OCI-LY1 (cell line): ENCODE measurements around the gene TBX5.

Source experiments
- H2AFZ ChIP-seq: fragments of 200-600 bp; sonication (generic), shearing (Covaris generic); 2 replicates; pipeline ENCODE4 v1.6.0; 2014; ENCODE audit warnings: antibody characterized with exemption, mild to moderate bottlenecking, low read length
- H3F3A ChIP-seq: fragments of 200-600 bp; sonication (generic), shearing (Covaris generic); 2 replicates; pipeline ENCODE4 v1.6.0; 2014; ENCODE audit warnings: mild to moderate bottlenecking, antibody characterized with exemption, low read length, moderate library complexity; ENCODE audit not compliant: insufficient read depth
- H3K27ac ChIP-seq: fragments of 200-600 bp; sonication (generic); 2 replicates; pipeline ENCODE4 v1.5.1; 2014; ENCODE audit warnings: low read length, mixed run types, mild to moderate bottlenecking, low read depth; ENCODE audit not compliant: poor library complexity, severe bottlenecking
- H3K27me3 ChIP-seq: fragments of 200-600 bp; sonication (generic); 2 replicates; pipeline ENCODE4 v1.6.0; 2014; ENCODE audit warnings: antibody characterized with exemption, mild to moderate bottlenecking, low read length, moderate library complexity; ENCODE audit not compliant: insufficient read depth
- H3K36me3 ChIP-seq: fragments of 200-600 bp; sonication (generic); 2 replicates; pipeline ENCODE4 v1.6.1; 2014; ENCODE audit warnings: mild to moderate bottlenecking, antibody characterized with exemption, low read length, moderate library complexity, mixed read lengths; ENCODE audit not compliant: insufficient read depth
- H3K4me1 ChIP-seq: fragments of 200-600 bp; sonication (generic); 2 replicates; pipeline ENCODE4 v1.5.1; 2014; ENCODE audit warnings: mild to moderate bottlenecking, low read length, moderate library complexity; ENCODE audit not compliant: insufficient read depth, severe bottlenecking
- H3K4me2 ChIP-seq: fragments of 200-600 bp; sonication (generic), shearing (Covaris generic); 2 replicates; pipeline ENCODE4 v1.6.1; 2014; ENCODE audit warnings: low read length
- H3K4me3 ChIP-seq: fragments of 200-600 bp; sonication (generic); 2 replicates; pipeline ENCODE4 v1.5.1; 2014; ENCODE audit warnings: low read length, low read depth, mild to moderate bottlenecking, mixed read lengths; ENCODE audit not compliant: poor library complexity, severe bottlenecking
- H3K79me2 ChIP-seq: fragments of 200-600 bp; shearing (Covaris generic); 2 replicates; pipeline ENCODE4 v1.6.1; 2016; ENCODE audit warnings: mixed run types, low read length, mixed read lengths; ENCODE audit not compliant: insufficient read depth
- H3K9ac ChIP-seq: fragments of 200-600 bp; sonication (generic), shearing (Covaris generic); 2 replicates; pipeline ENCODE4 v1.6.1; 2014; ENCODE audit warnings: mild to moderate bottlenecking, low read length, mixed read lengths
- H3K9me2 ChIP-seq: fragments of 200-600 bp; sonication (generic), shearing (Covaris generic); 2 replicates; pipeline ENCODE4 v1.6.1; 2014; ENCODE audit warnings: low read depth, mild to moderate bottlenecking, low read length, mixed read lengths
- H3K9me3 ChIP-seq: fragments of 200-600 bp; shearing (Covaris generic); 2 replicates; pipeline ENCODE4 v1.6.1; 2014; ENCODE audit warnings: low read length, mixed read lengths
- H4K20me1 ChIP-seq: fragments of 200-600 bp; sonication (generic), shearing (Covaris generic); 2 replicates; pipeline ENCODE4 v1.6.0; 2016; ENCODE audit warnings: mild to moderate bottlenecking, low read length; ENCODE audit not compliant: insufficient read depth
- EZH2 ChIP-seq: fragments of 200-600 bp; sonication (generic), shearing (Covaris generic); IDR thresholded peaks from 2 replicates; pipeline ENCODE4 v1.8.0; 2017; ENCODE audit warnings: borderline replicate concordance, mixed run types, mild to moderate bottlenecking, antibody characterized with exemption, low read length, moderate library complexity, mixed read lengths
- TF ChIP-seq, protein P1 (sequence below): fragments of 200-600 bp; sonication (generic), shearing (Covaris generic); IDR thresholded peaks from 2 replicates; pipeline ENCODE4 v1.5.1; 2017; ENCODE audit warnings: mild to moderate bottlenecking, antibody characterized with exemption, low read length, moderate library complexity, mixed read lengths

The TBX5 gene

DNA sequence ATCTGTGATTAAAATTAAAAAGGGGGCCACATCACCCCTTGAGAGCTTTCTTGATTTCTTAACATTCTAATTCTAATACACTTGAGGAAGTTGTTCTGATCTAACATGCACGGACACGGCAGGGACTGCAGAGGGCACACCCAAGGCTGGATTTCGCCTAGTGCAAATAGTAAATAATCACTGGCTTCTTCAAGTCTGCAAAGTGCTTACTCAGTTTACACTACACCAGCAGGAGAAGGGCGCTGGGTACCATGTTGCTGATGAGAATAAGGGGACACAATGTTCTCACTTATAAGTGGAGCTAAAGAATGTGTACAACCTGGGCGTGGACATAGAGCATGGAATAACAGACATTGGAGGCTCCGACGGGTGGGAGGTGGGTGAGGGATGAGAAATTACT lies 34.2 kb downstream of the TBX5 start:
- Histone ChIP-seq H3K27me3 (no peaks in the 10 kb centered on the region), H4K20me1 (no peaks in the 10 kb centered on the region), H3K4me2 (no peak overlapping the region), H3K9ac (no peak overlapping the region), H3K9me3 (no peaks in the 10 kb centered on the region), H3K4me3 (no peak overlapping the region), H3K36me3 (no peaks in the 10 kb centered on the region), H3K9me2 (no peaks in the 10 kb centered on the region), H3F3A (no peaks in the 10 kb centered on the region), H3K27ac (no peak overlapping the region), H3K79me2 (no peaks in the 10 kb centered on the region), H2AFZ (no peak overlapping the region), H3K4me1 (no peaks in the 10 kb centered on the region)
- TF ChIP-seq EZH2 = no peak
- TF ChIP-seq, protein P1, sequence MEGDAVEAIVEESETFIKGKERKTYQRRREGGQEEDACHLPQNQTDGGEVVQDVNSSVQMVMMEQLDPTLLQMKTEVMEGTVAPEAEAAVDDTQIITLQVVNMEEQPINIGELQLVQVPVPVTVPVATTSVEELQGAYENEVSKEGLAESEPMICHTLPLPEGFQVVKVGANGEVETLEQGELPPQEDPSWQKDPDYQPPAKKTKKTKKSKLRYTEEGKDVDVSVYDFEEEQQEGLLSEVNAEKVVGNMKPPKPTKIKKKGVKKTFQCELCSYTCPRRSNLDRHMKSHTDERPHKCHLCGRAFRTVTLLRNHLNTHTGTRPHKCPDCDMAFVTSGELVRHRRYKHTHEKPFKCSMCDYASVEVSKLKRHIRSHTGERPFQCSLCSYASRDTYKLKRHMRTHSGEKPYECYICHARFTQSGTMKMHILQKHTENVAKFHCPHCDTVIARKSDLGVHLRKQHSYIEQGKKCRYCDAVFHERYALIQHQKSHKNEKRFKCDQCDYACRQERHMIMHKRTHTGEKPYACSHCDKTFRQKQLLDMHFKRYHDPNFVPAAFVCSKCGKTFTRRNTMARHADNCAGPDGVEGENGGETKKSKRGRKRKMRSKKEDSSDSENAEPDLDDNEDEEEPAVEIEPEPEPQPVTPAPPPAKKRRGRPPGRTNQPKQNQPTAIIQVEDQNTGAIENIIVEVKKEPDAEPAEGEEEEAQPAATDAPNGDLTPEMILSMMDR = no peak

DNA sequence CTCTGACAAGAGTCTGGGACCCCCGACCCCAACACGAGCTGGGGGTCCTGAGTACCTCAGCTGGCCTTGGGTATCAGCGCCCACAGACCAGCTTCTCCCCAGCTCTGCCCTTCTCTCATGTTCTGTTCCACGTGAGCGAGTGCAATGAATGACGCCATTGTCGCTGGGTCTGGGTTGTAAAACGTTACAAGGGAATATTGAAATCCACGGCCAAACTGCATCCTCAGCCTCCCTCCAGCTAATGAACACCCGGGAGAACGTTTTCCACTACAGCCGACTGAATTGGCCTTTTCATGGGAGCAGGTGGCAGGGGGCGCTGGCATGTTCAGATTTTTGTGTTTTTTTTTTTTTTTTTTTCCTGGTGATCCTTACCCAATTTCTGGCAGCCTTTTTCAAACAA lies 34.7 kb downstream of the TBX5 start:
- no peaks in the 10 kb centered on the region for H3K9me2 ChIP-seq
- no peak overlapping the region for H3K4me3 ChIP-seq
- no peaks in the 10 kb centered on the region for H3K79me2 ChIP-seq
- H3K9me3 ChIP-seq = no peaks in the 10 kb centered on the region
- H3K27ac ChIP-seq = no peak overlapping the region
- H3K4me2 ChIP-seq = no peak overlapping the region
- no peak for TF ChIP-seq EZH2
- no peak overlapping the region for H2AFZ ChIP-seq
- no peak overlapping the region for H3K9ac ChIP-seq
- no peaks in the 10 kb centered on the region for H3K4me1 ChIP-seq
- H4K20me1 ChIP-seq = no peaks in the 10 kb centered on the region
- H3K27me3 ChIP-seq = no peaks in the 10 kb centered on the region
- no peaks in the 10 kb centered on the region for H3K36me3 ChIP-seq
- H3F3A ChIP-seq = no peaks in the 10 kb centered on the region

- no peak overlapping the region for H3K9ac ChIP-seq
- no peaks in the 10 kb centered on the region for H4K20me1 ChIP-seq
- H3K9me3 ChIP-seq = no peaks in the 10 kb centered on the region
- H3K4me1 ChIP-seq = no peaks in the 10 kb centered on the region
- no peaks in the 10 kb centered on the region for H3K79me2 ChIP-seq
- no peak overlapping the region for H3K4me3 ChIP-seq
- H3K9me2 ChIP-seq = no peaks in the 10 kb centered on the region
- no peaks in the 10 kb centered on the region for H3K27me3 ChIP-seq
- TF ChIP-seq, protein P1 = no peak
- TF ChIP-seq EZH2 = no peak
- no peak overlapping the region for H3K27ac ChIP-seq
- no peak overlapping the region for H2AFZ ChIP-seq
- no peaks in the 10 kb centered on the region for H3K36me3 ChIP-seq
- no peak overlapping the region for H3K4me2 ChIP-seq
- H3F3A ChIP-seq = no peaks in the 10 kb centered on the region
These were observed 37.1 kb downstream of the TBX5 start for GRCh38 chr12:114368685-114369452.

- no peaks in the 10 kb centered on the region for H3K27me3 ChIP-seq
- no peak overlapping the region for H3K4me3 ChIP-seq
- no peaks in the 10 kb centered on the region for H3K9me3 ChIP-seq
- no peak for TF ChIP-seq EZH2
- TF ChIP-seq, protein P1 = no peak
- H3K4me1 ChIP-seq = no peaks in the 10 kb centered on the region
- H2AFZ ChIP-seq = no peak overlapping the region
- H3K4me2 ChIP-seq = no peak overlapping the region
- H3K9ac ChIP-seq = no peak overlapping the region
- no peaks in the 10 kb centered on the region for H3K36me3 ChIP-seq
- no peaks in the 10 kb centered on the region for H4K20me1 ChIP-seq
- H3F3A ChIP-seq = no peaks in the 10 kb centered on the region
- no peaks in the 10 kb centered on the region for H3K9me2 ChIP-seq
- H3K79me2 ChIP-seq = no peaks in the 10 kb centered on the region
- no peak overlapping the region for H3K27ac ChIP-seq
These were observed 44.0 kb downstream of the TBX5 start for GRCh38 chr12:114361992-114362391.
